T-cell (primary cell): ENCODE data around the gene BAIAP2L1. TPM values are rescaled to one million over a fixed set of nuclear protein-coding genes. Genes with fewer than 3 reads are reported as not detected.
A peak's percentile ranks its signal among the peaks of the same experiment; 100 is the strongest.
"Not testable (repeated sequence)": the region's sequence is repeated elsewhere in the genome, so short reads cannot be mapped to it uniquely, and the experiment has no call there.

Source experiments
- ATAC-seq, 4 experiments: fragments of 200-7000 bp in 3 of 4; fragments of 150-1000 bp in 1 of 4; cut with Tn5 transposase; replicated peaks in 1 of 4; 1 replicate in 3 of 4; 2 replicates in 1 of 4; pipeline ENCODE4 v1.10.0; 2021; ENCODE audit warnings: moderate library complexity in 3 of 4, mild to moderate bottlenecking in 2 of 4, moderate number of reproducible peaks in 1 of 4
- CTCF ChIA-PET, 2 donors: fragments of 300-600 bp; sonication (Branson Sonifier 250); formaldehyde crosslinking; loops; one replicate each; lab custom pipeline; 2022; ENCODE audit warnings: antibody characterized with exemption in 2 of 2; lab: Charles Lee
- POLR2A ChIA-PET, 2 donors: fragments of 300-600 bp; sonication (Branson Sonifier 250); formaldehyde crosslinking; loops; one replicate each; lab custom pipeline; 2022; ENCODE audit warnings: antibody characterized with exemption in 2 of 2; lab: Charles Lee
- DNase-seq, 35 experiments: peaks; one replicate each; pipeline versions ENCODE4 v3.0.0 to v3.0.0-alpha.2; 2013 to 2023
- H3K27ac ChIP-seq: one replicate; pipeline ENCODE4 v1.5.1; 2013; ENCODE audit warnings: low read length
- H3K27me3 ChIP-seq, 2 experiments: replicated peaks in 1 of 2; 1 replicate in 1 of 2; 2 replicates in 1 of 2; pipeline versions ENCODE4 v1.6.1 to v1.7.0; 2013; ENCODE audit warnings: low read length in 1 of 2, mixed read lengths in 1 of 2; ENCODE audit not compliant: control insufficient read depth in 2 of 2, insufficient read depth in 2 of 2; ENCODE audit errors: extremely low read depth in 1 of 2
- H3K36me3 ChIP-seq, 2 donors: 1 replicate in 1 of 2; 2 replicates in 1 of 2; pipeline versions ENCODE4 v1.6.1 to v1.7.0; 2013; ENCODE audit warnings: low read length in 1 of 2; ENCODE audit not compliant: control insufficient read depth in 2 of 2, insufficient read depth in 1 of 2; ENCODE audit errors: extremely low read depth in 1 of 2
- H3K4me1 ChIP-seq, 2 experiments: 1 replicate in 1 of 2; 2 replicates in 1 of 2; pipeline versions ENCODE4 v1.6.1 to v1.7.0; 2013; ENCODE audit warnings: low read length in 2 of 2, mixed read lengths in 1 of 2; ENCODE audit not compliant: insufficient read depth in 2 of 2, control insufficient read depth in 1 of 2; ENCODE audit errors: extremely low read depth in 1 of 2
- H3K4me3 ChIP-seq, 2 donors: 1 replicate in 1 of 2; 2 replicates in 1 of 2; pipeline versions ENCODE4 v1.5.1 to v1.7.0; 2013; ENCODE audit warnings: mild to moderate bottlenecking in 2 of 2, low read length in 1 of 2, moderate library complexity in 1 of 2; ENCODE audit not compliant: control insufficient read depth in 1 of 2; ENCODE audit errors: extremely low read depth in 1 of 2
- H3K9me3 ChIP-seq: 2 replicates; pipeline ENCODE4 v1.7.0; 2013
- H3K27ac Mint-ChIP-seq, 2 donors: one replicate each; pipeline ENCODE4 v1.8.0; 2020 to 2021; ENCODE audit warnings: mild to moderate bottlenecking in 2 of 2, mixed read lengths in 2 of 2
- H3K27me3 Mint-ChIP-seq, 2 donors: one replicate each; pipeline ENCODE4 v1.8.0; 2021 to 2022; ENCODE audit warnings: mixed read lengths in 2 of 2
- H3K36me3 Mint-ChIP-seq: one replicate; pipeline ENCODE4 v1.8.0; 2021; ENCODE audit warnings: mixed read lengths
- H3K4me1 Mint-ChIP-seq, 3 donors: one replicate each; pipeline ENCODE4 v1.8.0; 2020 to 2022; ENCODE audit warnings: mixed read lengths in 3 of 3, mild to moderate bottlenecking in 1 of 3
- H3K4me3 Mint-ChIP-seq, 3 donors: one replicate each; pipeline ENCODE4 v1.8.0; 2020 to 2022; ENCODE audit warnings: mild to moderate bottlenecking in 3 of 3, mixed read lengths in 3 of 3, moderate library complexity in 3 of 3
- H3K9me3 Mint-ChIP-seq, 3 donors: one replicate each; pipeline ENCODE4 v1.8.0; 2020 to 2022; ENCODE audit warnings: mixed read lengths in 3 of 3
- WGBS: methylation state at CpG from one replicate; pipeline ENCODE4 v1.1.5; 2013; ENCODE audit warnings: missing lambda C conversion rate; ENCODE audit not compliant: insufficient coverage; 5-methylcytosine and 5-hydroxymethylcytosine counted together
- total RNA-seq, 35 experiments: library from RNA in 6 of 35; stranded (reverse) in 6 of 35; fragments of 120-200 nt in 1 of 35; gene quantifications; one replicate each; pipeline versions ENCODE4 v1.2.1 to v1.2.4 and lab custom pipeline; 2013 to 2026

The BAIAP2L1 gene, protein sequence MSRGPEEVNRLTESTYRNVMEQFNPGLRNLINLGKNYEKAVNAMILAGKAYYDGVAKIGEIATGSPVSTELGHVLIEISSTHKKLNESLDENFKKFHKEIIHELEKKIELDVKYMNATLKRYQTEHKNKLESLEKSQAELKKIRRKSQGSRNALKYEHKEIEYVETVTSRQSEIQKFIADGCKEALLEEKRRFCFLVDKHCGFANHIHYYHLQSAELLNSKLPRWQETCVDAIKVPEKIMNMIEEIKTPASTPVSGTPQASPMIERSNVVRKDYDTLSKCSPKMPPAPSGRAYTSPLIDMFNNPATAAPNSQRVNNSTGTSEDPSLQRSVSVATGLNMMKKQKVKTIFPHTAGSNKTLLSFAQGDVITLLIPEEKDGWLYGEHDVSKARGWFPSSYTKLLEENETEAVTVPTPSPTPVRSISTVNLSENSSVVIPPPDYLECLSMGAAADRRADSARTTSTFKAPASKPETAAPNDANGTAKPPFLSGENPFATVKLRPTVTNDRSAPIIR
- total RNA-seq (1 to 10 TPM in 4 of 5 donors, under 1 TPM in 1; 0.92 to 2.6 (median 1.5) TPM), total RNA-seq (lab: John Stamatoyannopoulos, UW) (0.37 to 1.9 (median 1.2) reads per million in 29 experiments)
- 0.46 TPM for total RNA-seq (2013)

- ATAC-seq: peak; percentile 86 to 91 (median 88)
- Mint-ChIP-seq H3K27ac (no peak within 1 kb of the TSS), H3K9me3 (no peaks in the 10 kb centered on the region), H3K27me3 (peaks cover 18 to 20% of the 10 kb centered on the region in 2 donors), H3K4me1 (peaks cover 11 to 12% (median 11%) of the 10 kb centered on the region in 3 donors), H3K4me3 (peak within 1 kb of the TSS; percentile 64 to 72 (median 70)), H3K36me3 (no peaks in the 10 kb centered on the region)
- Histone ChIP-seq H3K27ac (no peak within 1 kb of the TSS), H3K4me1 (peaks cover 0 to 10% of the 10 kb centered on the region in 2 experiments), H3K4me3 (peak within 1 kb of the TSS; percentile 24 to 41), H3K9me3 (no peaks in the 10 kb centered on the region), H3K36me3 (no peaks in the 10 kb centered on the region), H3K27me3 (peaks cover 7 to 26% of the 10 kb centered on the region in 2 experiments)
- DNase-seq: peak; percentile 28 to 84 (median 63)
- ChIA-PET CTCF (interaction anchor here (0.5 to 1.3 kb wide), 8 partner anchors 21 to 505 kb away, joined by 3 read pairs; no protein-coding TSS in a partner anchor), POLR2A (interaction anchor here in 1 of 2 donors (0.6 kb wide), 1 partner anchor 443 kb away, joined by 4 read pairs; no protein-coding TSS in a partner anchor)
- WGBS: under 1% methylated on average over 68 of the region's 76 CpGs
Observed at GRCh38 chr7:98400542-98401340, at the start of gene BAIAP2L1. BAIAP2L1 (minus strand) TSS chr7:98401090; CDS start chr7:98400852, 238 bp downstream.

GRCh38 chr7:98448766-98449165 lies 47.9 kb upstream of the BAIAP2L1 start:
- H3K36me3 Mint-ChIP-seq: no peaks in the 10 kb centered on the region

GRCh38 chr7:98440992-98441391 lies 40.1 kb upstream of the BAIAP2L1 start:
- H3K27ac ChIP-seq, POLR2A ChIA-PET, H3K4me1 ChIP-seq, H3K27me3 ChIP-seq, H3K27ac Mint-ChIP-seq, H3K4me3 Mint-ChIP-seq, H3K4me1 Mint-ChIP-seq, H3K9me3 ChIP-seq, H3K36me3 ChIP-seq, ATAC-seq, H3K4me3 ChIP-seq, H3K9me3 Mint-ChIP-seq, H3K36me3 Mint-ChIP-seq, DNase-seq: not testable (repeated sequence)
- CTCF ChIA-PET: interaction anchor here in 1 of 2 donors (0.6 kb wide), 1 partner anchor 401 kb away, joined by 3 read pairs; no protein-coding TSS in a partner anchor
- peaks cover 5 to 14% of the 10 kb centered on the region in 2 donors for H3K27me3 Mint-ChIP-seq
- WGBS: no CpG with 5 or more reads among the region's 2 CpGs

More at GRCh38 chr7:98448766-98449165, 47.9 kb upstream of the BAIAP2L1 start:
- WGBS: no CpG with 5 or more reads among the region's 7 CpGs
- peaks cover 0 to 12% of the 10 kb centered on the region in 2 donors for H3K27me3 Mint-ChIP-seq
- H3K27ac Mint-ChIP-seq: no peak overlapping the region
- peaks cover 0 to 13% (median 7%) of the 10 kb centered on the region in 3 donors for H3K9me3 Mint-ChIP-seq
- no peak overlapping the region for H3K4me3 ChIP-seq
- H3K36me3 ChIP-seq: no peaks in the 10 kb centered on the region
- H3K4me3 Mint-ChIP-seq: no peak overlapping the region
- no peak overlapping the region for H3K27ac ChIP-seq
- peaks cover 0 to 6% of the 10 kb centered on the region in 2 experiments for H3K27me3 ChIP-seq
- ChIA-PET CTCF (no interaction called here), POLR2A (no interaction called here)
- no peaks in the 10 kb centered on the region for H3K4me1 ChIP-seq
- H3K4me1 Mint-ChIP-seq: no peaks in the 10 kb centered on the region
- no peak for DNase-seq
- no peak for ATAC-seq
- no peaks in the 10 kb centered on the region for H3K9me3 ChIP-seq

- H3K27me3 Mint-ChIP-seq: peaks cover 5 to 7% of the 10 kb centered on the region in 2 donors
- no peak overlapping the region for H3K27ac ChIP-seq
- H3K4me3 ChIP-seq: no peak overlapping the region
- ATAC-seq (no peak), DNase-seq (no peak)
- H3K36me3 Mint-ChIP-seq: no peaks in the 10 kb centered on the region
- no peaks in the 10 kb centered on the region for H3K36me3 ChIP-seq
- peaks cover 0 to 7% (median 4%) of the 10 kb centered on the region in 3 donors for H3K4me1 Mint-ChIP-seq
- ChIA-PET CTCF (no interaction called here), POLR2A (no interaction called here)
- H3K9me3 Mint-ChIP-seq: peaks cover 0 to 7% (median 3%) of the 10 kb centered on the region in 3 donors
- peaks cover 0 to 9% of the 10 kb centered on the region in 2 experiments for H3K27me3 ChIP-seq
- no peak overlapping the region for H3K27ac Mint-ChIP-seq
- no peak overlapping the region for H3K4me3 Mint-ChIP-seq
- WGBS: 0% methylated on average over 1 of the region's 2 CpGs
- no peaks in the 10 kb centered on the region for H3K9me3 ChIP-seq
- H3K4me1 ChIP-seq: peaks cover 0 to 4% of the 10 kb centered on the region in 2 experiments
Observed at GRCh38 chr7:98439484-98439883, 38.6 kb upstream of the BAIAP2L1 start.

GRCh38 chr7:98434087-98434486 lies 33.2 kb upstream of the BAIAP2L1 start:
- no peak overlapping the region for H3K27ac Mint-ChIP-seq
- no peak for ATAC-seq
- Histone ChIP-seq H3K36me3 (no peaks in the 10 kb centered on the region), H3K4me1 (peaks cover 0 to 4% of the 10 kb centered on the region in 2 experiments), H3K9me3 (no peaks in the 10 kb centered on the region), H3K27ac (no peak overlapping the region), H3K27me3 (peaks cover 0 to 3% of the 10 kb centered on the region in 2 experiments), H3K4me3 (no peak overlapping the region)
- DNase-seq: no peak
- ChIA-PET POLR2A (no interaction called here), CTCF (interaction anchor here (0.6 to 1.3 kb wide), 5 partner anchors 22 to 778 kb away, joined by 3 to 9 read pairs (median 5); no protein-coding TSS in a partner anchor)
- peaks cover 0 to 12% (median 4%) of the 10 kb centered on the region in 3 donors for H3K4me1 Mint-ChIP-seq
- no peaks in the 10 kb centered on the region for H3K9me3 Mint-ChIP-seq
- H3K4me3 Mint-ChIP-seq: no peak overlapping the region
- H3K27me3 Mint-ChIP-seq: peaks cover 5 to 7% of the 10 kb centered on the region in 2 donors
- WGBS: 86% methylated on average over 10 of the region's 10 CpGs
- no peaks in the 10 kb centered on the region for H3K36me3 Mint-ChIP-seq
